H1 (cell line): Measurements from ENCODE around the gene COA4. TPM values are rescaled to one million over a fixed set of nuclear protein-coding genes. Genes with fewer than 3 reads are reported as not detected.

Source experiments
- CTCF ChIA-PET: fragments of 300-600 bp; sonication (Branson Sonifier 250); formaldehyde crosslinking; loops from one replicate; lab custom pipeline; 2021; ENCODE audit not compliant: partially characterized antibody; lab: Charles Lee
- POLR2A ChIA-PET: fragments of 300-600 bp; sonication (Branson Sonifier 250); formaldehyde crosslinking; loops from one replicate; lab custom pipeline; 2021; ENCODE audit warnings: inconsistent platforms; ENCODE audit not compliant: partially characterized antibody; lab: Charles Lee
- DNase-seq, 2 experiments: peaks; one replicate each; pipeline versions ENCODE4 v3.0.0 to v3.0.0-alpha.2; 2010 to 2022; ENCODE audit warnings: low spot score in 2 of 2, low read depth in 1 of 2, mixed read lengths in 1 of 2
- FAIRE-seq: peaks from 2 replicates; lab custom pipeline; 2011; peaks lifted over from hg19 to GRCh38; lab: Jason Lieb, UNC
- H2AFZ ChIP-seq: 2 replicates; pipeline ENCODE4 v1.8.1; 2012; ENCODE audit warnings: low read length, inconsistent platforms
- H2AK5ac ChIP-seq: 2 replicates; pipeline ENCODE4 v1.6.1; 2013; ENCODE audit warnings: low read depth, low read length
- H2BK120ac ChIP-seq: replicated peaks from 2 replicates; pipeline ENCODE3; 2013; ENCODE audit warnings: low read depth, low read length, inconsistent platforms
- H2BK12ac ChIP-seq: 2 replicates; pipeline ENCODE4 v1.6.1; 2013; ENCODE audit warnings: low read depth, low read length
- H2BK15ac ChIP-seq: 2 replicates; pipeline ENCODE4 v1.6.1; 2013; ENCODE audit warnings: low read length
- H2BK20ac ChIP-seq: 2 replicates; pipeline ENCODE4 v1.6.1; 2013; ENCODE audit warnings: low read length
- H2BK5ac ChIP-seq: 2 replicates; pipeline ENCODE4 v1.6.1; 2013; ENCODE audit warnings: low read depth, low read length
- H3K14ac ChIP-seq: 2 replicates; pipeline ENCODE4 v1.6.1; 2013; ENCODE audit warnings: inconsistent platforms; ENCODE audit not compliant: insufficient read length
- H3K18ac ChIP-seq: 2 replicates; pipeline ENCODE4 v1.6.1; 2013; ENCODE audit warnings: low read length; ENCODE audit errors: extremely low read depth
- H3K23ac ChIP-seq: 2 replicates; pipeline ENCODE4 v1.6.1; 2013; ENCODE audit warnings: inconsistent platforms; ENCODE audit not compliant: insufficient read length
- H3K23me2 ChIP-seq: 2 replicates; pipeline ENCODE4 v1.6.1; 2013; ENCODE audit warnings: low read depth, low read length
- H3K27ac ChIP-seq: 2 replicates; pipeline ENCODE4 v1.6.1; 2011; ENCODE audit warnings: low read depth, low read length, inconsistent platforms
- H3K27me3 ChIP-seq, 4 experiments: replicated peaks in 1 of 4; 1 replicate in 1 of 4; 2 replicates in 3 of 4; pipeline versions ENCODE4 v1.6.1 to v1.8.1; 2011 to 2013; ENCODE audit warnings: low read length in 3 of 4, mild to moderate bottlenecking in 3 of 4, inconsistent platforms in 2 of 4, mixed read lengths in 2 of 4, moderate library complexity in 1 of 4; ENCODE audit not compliant: control insufficient read depth in 3 of 4, insufficient read depth in 3 of 4; ENCODE audit errors: extremely low read depth in 1 of 4
- H3K36me3 ChIP-seq, 4 experiments: 2 replicates each; pipeline versions ENCODE4 v1.6.1 to v1.8.1; 2011 to 2013; ENCODE audit warnings: mild to moderate bottlenecking in 4 of 4, low read length in 3 of 4, moderate library complexity in 2 of 4, control low read depth in 1 of 4, inconsistent platforms in 1 of 4; ENCODE audit not compliant: insufficient read depth in 4 of 4, control insufficient read depth in 2 of 4
- H3K4ac ChIP-seq: replicated peaks from 2 replicates; pipeline ENCODE3; 2013; ENCODE audit warnings: low read length, low read depth, mixed read lengths, inconsistent platforms; ENCODE audit not compliant: insufficient read length
- H3K4me1 ChIP-seq, 4 experiments: replicated peaks in 1 of 4; 1 replicate in 1 of 4; 2 replicates in 3 of 4; pipeline versions ENCODE4 v1.6.1 to v1.8.1; 2011 to 2013; ENCODE audit warnings: low read length in 3 of 4, inconsistent platforms in 2 of 4, mixed read lengths in 1 of 4; ENCODE audit not compliant: insufficient read depth in 4 of 4, control insufficient read depth in 3 of 4
- H3K4me2 ChIP-seq, 2 experiments: 2 replicates each; pipeline versions ENCODE4 v1.6.1 to v1.8.1; 2011 to 2013; ENCODE audit warnings: low read depth in 2 of 2, low read length in 2 of 2, control low read depth in 1 of 2, inconsistent platforms in 1 of 2, mild to moderate bottlenecking in 1 of 2; ENCODE audit not compliant: insufficient read depth in 1 of 2
- H3K4me3 ChIP-seq, 4 experiments: fragments of 200-600, 300-600 bp in 1 of 4; sonication (generic), shearing (Covaris generic), sonication (Bioruptor Twin) in 1 of 4; 2 replicates each; pipeline versions ENCODE4 v1.5.1 to v1.8.1; 2011 to 2016; ENCODE audit warnings: low read length in 4 of 4, low read depth in 3 of 4, control low read depth in 2 of 4, inconsistent platforms in 2 of 4, mild to moderate bottlenecking in 2 of 4, mixed read lengths in 1 of 4, moderate library complexity in 1 of 4; ENCODE audit not compliant: insufficient read depth in 2 of 4; ENCODE audit errors: extremely low read depth in 1 of 4
- H3K56ac ChIP-seq: replicated peaks from 2 replicates; pipeline ENCODE3; 2013; ENCODE audit warnings: low read depth, mild to moderate bottlenecking, mixed read lengths, low read length, inconsistent platforms; ENCODE audit not compliant: insufficient read length
- H3K79me1 ChIP-seq: 2 replicates; pipeline ENCODE4 v1.6.1; 2013; ENCODE audit warnings: low read depth, low read length, control low read depth
- H3K79me2 ChIP-seq, 2 experiments: 2 replicates each; pipeline versions ENCODE4 v1.6.1 to v1.8.1; 2012 to 2013; ENCODE audit warnings: low read length in 2 of 2, mild to moderate bottlenecking in 2 of 2, inconsistent platforms in 1 of 2; ENCODE audit not compliant: insufficient read depth in 2 of 2, control insufficient read depth in 1 of 2
- H3K9ac ChIP-seq, 4 experiments: replicated peaks in 1 of 4; 1 replicate in 1 of 4; 2 replicates in 3 of 4; pipeline versions ENCODE4 v1.6.1 to v1.8.1; 2011 to 2013; ENCODE audit warnings: low read depth in 3 of 4, low read length in 3 of 4, control low read depth in 2 of 4, mild to moderate bottlenecking in 2 of 4, moderate library complexity in 2 of 4, inconsistent platforms in 1 of 4; ENCODE audit errors: extremely low read depth in 1 of 4
- H3K9me3 ChIP-seq, 2 experiments: 2 replicates each; pipeline versions ENCODE4 v1.6.1 to v1.8.1; 2012 to 2013; ENCODE audit warnings: mild to moderate bottlenecking in 2 of 2, moderate library complexity in 2 of 2, control low read depth in 1 of 2, inconsistent platforms in 1 of 2, low read depth in 1 of 2, low read length in 1 of 2, mixed read lengths in 1 of 2; ENCODE audit not compliant: insufficient read depth in 2 of 2
- H4K20me1 ChIP-seq, 2 experiments: replicated peaks in 1 of 2; 2 replicates each; pipeline versions ENCODE3 to v1.8.1; 2011 to 2013; ENCODE audit warnings: inconsistent platforms in 2 of 2, low read length in 2 of 2, mild to moderate bottlenecking in 1 of 2; ENCODE audit not compliant: insufficient read depth in 2 of 2, control insufficient read depth in 1 of 2
- H4K5ac ChIP-seq: 2 replicates; pipeline ENCODE4 v1.6.1; 2013; ENCODE audit warnings: low read length, low read depth, mixed read lengths, inconsistent platforms; ENCODE audit not compliant: insufficient read length
- H4K8ac ChIP-seq: 2 replicates; pipeline ENCODE4 v1.8.0; 2013; ENCODE audit warnings: mild to moderate bottlenecking, moderate library complexity, low read length, inconsistent platforms; ENCODE audit not compliant: insufficient read depth; ENCODE audit errors: extremely low read depth
- H4K91ac ChIP-seq: replicated peaks from 2 replicates; pipeline ENCODE3; 2013; ENCODE audit warnings: low read length, mixed read lengths, inconsistent platforms; ENCODE audit not compliant: insufficient read length
- BACH1 ChIP-seq: IDR thresholded peaks from 2 replicates; pipeline ENCODE4 v1.6.1; 2012; ENCODE audit warnings: low read length, improper control_type of control experiment
- JUN ChIP-seq: IDR thresholded peaks from 2 replicates; pipeline ENCODE4 v1.6.1; 2011; ENCODE audit warnings: low read depth, mild to moderate bottlenecking, improper control_type of control experiment, low read length
- SAP30 ChIP-seq: fragments of 300-600 bp; sonication (generic); IDR thresholded peaks from 2 replicates; pipeline ENCODE4 v1.7.1; 2012; ENCODE audit warnings: low read length, moderate library complexity, mild to moderate bottlenecking, inconsistent platforms; ENCODE audit not compliant: insufficient read depth, insufficient replicate concordance
- TCF12 ChIP-seq: IDR thresholded peaks from 2 replicates; pipeline ENCODE4 v1.6.1; 2011; ENCODE audit warnings: low read depth, mild to moderate bottlenecking, low read length
- WGBS, 2 experiments: shearing (Covaris generic) in 1 of 2; methylation state at CpG; one replicate each; pipeline versions ENCODE4 v1.1.6 to v1.1.7; 2013 to 2015; ENCODE audit warnings: low lambda C conversion rate in 2 of 2, mixed read lengths in 2 of 2, inconsistent platforms in 1 of 2, low coverage in 1 of 2, missing lambda C conversion rate in 1 of 2; ENCODE audit not compliant: insufficient replicate concordance in 2 of 2, insufficient coverage in 1 of 2, insufficient read length in 1 of 2; ENCODE audit errors: extremely low coverage in 1 of 2, missing lambda C conversion rate in 1 of 2; 5-methylcytosine and 5-hydroxymethylcytosine counted together
- polyA plus RNA-seq, 7 experiments: library from polyadenylated mRNA; depleted of rRNA in 3 of 7; stranded (reverse) in 5 of 7; unstranded in 2 of 7; fragments of >200 nt in 5 of 7; fragments of 200-250 nt in 2 of 7; gene quantifications; 1 replicate in 5 of 7; 2 replicates in 1 of 7; 4 replicates in 1 of 7; pipeline versions ENCODE4 v1.2.1 to v1.2.3, GENCODE V29; 2011 to 2013; ENCODE audit warnings: missing spikeins in 2 of 7, mixed read lengths in 2 of 7
- total RNA-seq: library from RNA; stranded (reverse); fragmentation: NEBNext Ultra II Directional; extraction: Animal tissue kit (Norgen Biotek cat#: 25700); gene quantifications from 2 replicates; pipeline ENCODE4 v1.2.1, GENCODE V29; 2021
- TF ChIP-seq, protein P1 (sequence below): IDR thresholded peaks from 2 replicates; pipeline ENCODE4 v1.6.1; 2012; ENCODE audit warnings: inconsistent platforms

COA4 gene
- total and polyA plus RNA-seq, 2 of the 8 experiments (the other 6 are each of a cell fraction or from before 2014, with no cell fraction given): 177 to 380 TPM

- H2AFZ ChIP-seq: no peak overlapping the region
- WGBS, 2 experiments: 81% methylated on average over 1 of the region's 1 CpG; no CpG with 5 or more reads in 1 of the 2 experiments
- FAIRE-seq: peak; percentile 76
- no peak for TF ChIP-seq BACH1
- TF ChIP-seq, protein P1, sequence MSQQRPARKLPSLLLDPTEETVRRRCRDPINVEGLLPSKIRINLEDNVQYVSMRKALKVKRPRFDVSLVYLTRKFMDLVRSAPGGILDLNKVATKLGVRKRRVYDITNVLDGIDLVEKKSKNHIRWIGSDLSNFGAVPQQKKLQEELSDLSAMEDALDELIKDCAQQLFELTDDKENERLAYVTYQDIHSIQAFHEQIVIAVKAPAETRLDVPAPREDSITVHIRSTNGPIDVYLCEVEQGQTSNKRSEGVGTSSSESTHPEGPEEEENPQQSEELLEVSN: no peak
- TF ChIP-seq SAP30: no peak
- TF ChIP-seq TCF12: no peak
- TF ChIP-seq JUN: no peak
Observed at GRCh38 chr11:73856031-73856567, 20.5 kb downstream of the COA4 start.

More at GRCh38 chr11:73856031-73856567, 20.5 kb downstream of the COA4 start:
- no peak overlapping the region for H3K4ac ChIP-seq
- POLR2A ChIA-PET: interaction anchor here (0.7 to 7.2 kb wide), 13 partner anchors 9 to 215 kb away, joined by 3 to 49 read pairs (median 4); partner anchors contain the start of genes COA4, MRPL48 and PAAF1
- no peaks in the 10 kb centered on the region for H4K20me1 ChIP-seq
- H2AK5ac ChIP-seq: no peak overlapping the region
- no peak overlapping the region for H3K56ac ChIP-seq
- no peak overlapping the region for H4K5ac ChIP-seq
- no peak overlapping the region for H2BK120ac ChIP-seq
- no peaks in the 10 kb centered on the region for H3K9me3 ChIP-seq
- no peak overlapping the region for H2BK12ac ChIP-seq
- no peak overlapping the region for H3K27ac ChIP-seq
- H4K91ac ChIP-seq: no peak overlapping the region
- no peaks in the 10 kb centered on the region for H3K27me3 ChIP-seq
- H3K4me2 ChIP-seq: peak overlapping the region in 1 of 2 experiments; percentile 15; a peak in 2 of 4 replicates
- no peak overlapping the region for H2BK5ac ChIP-seq
- H3K23me2 ChIP-seq: no peaks in the 10 kb centered on the region
- H3K9ac ChIP-seq: 0 out of 7 replicates have a peak overlapping the region, but pooled peaks of 1 of the 4 experiments have one; percentile 19
- H3K18ac ChIP-seq: no peak overlapping the region
- H3K36me3 ChIP-seq: no peaks in the 10 kb centered on the region
- H4K8ac ChIP-seq: no peak overlapping the region
- H2BK15ac ChIP-seq: no peak overlapping the region
- no peak for DNase-seq
- no peaks in the 10 kb centered on the region for H3K79me1 ChIP-seq
- no peak overlapping the region for H3K4me3 ChIP-seq
- CTCF ChIA-PET: interaction anchor here (0.9 to 1.4 kb wide), 5 partner anchors 10 to 92 kb away, joined by 3 to 6 read pairs (median 3); no protein-coding TSS in a partner anchor
- H3K4me1 ChIP-seq: peaks cover 0 to 8% (median 6%) of the 10 kb centered on the region in 4 experiments; a peak in 3 of 7 replicates
- no peak overlapping the region for H2BK20ac ChIP-seq
- no peak overlapping the region for H3K14ac ChIP-seq
- H3K23ac ChIP-seq: no peak overlapping the region
- H3K79me2 ChIP-seq: no peaks in the 10 kb centered on the region
